WTC11 (cell line): Measurements from ENCODE around the gene DMKN.

Experiments
- CTCF ChIP-seq: fragments of 200-600 bp; IDR thresholded peaks from 2 replicates; pipeline ENCODE4 v1.8.0; 2022; ENCODE audit warnings: antibody characterized with exemption
- JUN ChIP-seq: sonication (generic); formaldehyde crosslinking; IDR thresholded peaks from 2 replicates; pipeline ENCODE4 v1.8.0; 2023; ENCODE audit warnings: mild to moderate bottlenecking, missing genetic modification reagents
- NFE2L1 ChIP-seq: sonication (generic); formaldehyde crosslinking; IDR thresholded peaks from 2 replicates; pipeline ENCODE4 v1.8.1; 2023; ENCODE audit warnings: missing genetic modification reagents
- NR3C1 ChIP-seq: sonication (generic); formaldehyde crosslinking; conservative IDR thresholded peaks from 2 replicates; pipeline ENCODE4 v1.8.1; 2023; ENCODE audit warnings: low read depth, mild to moderate bottlenecking, missing genetic modification reagents
- SMAD3 ChIP-seq: sonication (generic); formaldehyde crosslinking; IDR thresholded peaks from 2 replicates; pipeline ENCODE4 v1.8.0; 2022; ENCODE audit warnings: missing genetic modification reagents, mild to moderate bottlenecking, borderline replicate concordance

GRCh38 chr19:35543280-35544109, 30.0 kb upstream of the DMKN start:
- TF ChIP-seq JUN = no peak
- TF ChIP-seq CTCF = no peak
- no peak for TF ChIP-seq NR3C1
- no peak for TF ChIP-seq NFE2L1 (CRISPR knock-in tag)
- TF ChIP-seq SMAD3 (CRISPR knock-in tag) = no peak
